ENCODE results near the gene OCA2. TPM values are rescaled to one million over a fixed set of nuclear protein-coding genes. Genes with fewer than 3 reads are reported as not detected.
A peak's percentile ranks its signal among the peaks of the same experiment; 100 is the strongest.

Gene OCA2
- total RNA-seq, 2 donors from 2014 or later, result not detected

- ATAC-seq (no peak), DNase-seq (no peak)
- H3K4me3 ChIP-seq, result no peak overlapping the region
- no peak for TF ChIP-seq POLR2A (IDR thresholded peaks at IDR 0.05)
- no peak for TF ChIP-seq CTCF (IDR thresholded peaks at IDR 0.05)
- peaks cover 0 to 15% of the 10 kb centered on the region in 2 donors for H3K27me3 ChIP-seq
- H3K36me3 ChIP-seq (replicated peaks in 1 of 2; ENCODE audit: insufficient read depth in 1 of 2, low read depth in 2 of 2), result no peaks in the 10 kb centered on the region
- intact Hi-C loops (cut with DNase I), result no loop called here
- H3K9me3 ChIP-seq, result no peaks in the 10 kb centered on the region
- H3K27ac ChIP-seq, result no peak overlapping the region
- whole genome bisulfite sequencing, 2 donors, result 78 to 80% methylated on average over 10 of the region's 10 CpGs
- H3K4me1 ChIP-seq, result peaks cover 25% of the 10 kb centered on the region
These were observed 4.7 kb upstream of the OCA2 start for GRCh38 chr15:28103831-28104230.

GRCh38 chr15:28101983-28102441, 2.9 kb upstream of the OCA2 start:
- intact Hi-C loops (cut with DNase I), result no loop called here
- no peak for ATAC-seq
- TF ChIP-seq CTCF (IDR thresholded peaks at IDR 0.05) (no peak), POLR2A (IDR thresholded peaks at IDR 0.05) (no peak)
- no peaks in the 10 kb centered on the region for H3K36me3 ChIP-seq (replicated peaks in 1 of 2; ENCODE audit: insufficient read depth in 1 of 2, low read depth in 2 of 2)
- peaks cover 26% of the 10 kb centered on the region for H3K4me1 ChIP-seq
- H3K27me3 ChIP-seq, result peaks cover 0 to 10% of the 10 kb centered on the region in 2 donors
- H3K27ac ChIP-seq, result no peak overlapping the region
- H3K4me3 ChIP-seq, result no peak overlapping the region
- DNase-seq, result no peak
- WGBS, 2 donors, result 70 to 83% methylated on average over 9 to 10 of the region's 10 CpGs
- no peaks in the 10 kb centered on the region for H3K9me3 ChIP-seq

GRCh38 chr15:28101201-28101600, 2.1 kb upstream of the OCA2 start:
- no peaks in the 10 kb centered on the region for H3K9me3 ChIP-seq
- no peak overlapping the region for H3K4me3 ChIP-seq
- H3K4me1 ChIP-seq, result peaks cover 26% of the 10 kb centered on the region
- H3K27me3 ChIP-seq, result peaks cover 0 to 2% of the 10 kb centered on the region in 2 donors
- no peaks in the 10 kb centered on the region for H3K36me3 ChIP-seq (replicated peaks in 1 of 2; ENCODE audit: insufficient read depth in 1 of 2, low read depth in 2 of 2)
- 73% methylated on average over 8 of the region's 8 CpGs; no CpG with 5 or more reads in 1 of the 2 donors for WGBS, 2 donors
- intact Hi-C loops (cut with DNase I), result no loop called here
- no peak overlapping the region for H3K27ac ChIP-seq
- TF ChIP-seq POLR2A (IDR thresholded peaks at IDR 0.05), result no peak
- no peak for TF ChIP-seq CTCF (IDR thresholded peaks at IDR 0.05)
- ATAC-seq, result no peak
- no peak for DNase-seq

GRCh38 chr15:28100516-28101195, 1.5 kb upstream of the OCA2 start:
- no peaks in the 10 kb centered on the region for H3K36me3 ChIP-seq (replicated peaks in 1 of 2; ENCODE audit: insufficient read depth in 1 of 2, low read depth in 2 of 2)
- no peaks in the 10 kb centered on the region for H3K27me3 ChIP-seq
- no peak for TF ChIP-seq POLR2A (IDR thresholded peaks at IDR 0.05)
- intact Hi-C loops (cut with DNase I), result no loop called here
- 90 to 93% methylated on average over 10 to 20 of the region's 20 CpGs for WGBS, 2 donors
- DNase-seq, result no peak
- peaks cover 30% of the 10 kb centered on the region for H3K4me1 ChIP-seq
- no peak overlapping the region for H3K4me3 ChIP-seq
- no peaks in the 10 kb centered on the region for H3K9me3 ChIP-seq
- no peak for ATAC-seq
- H3K27ac ChIP-seq, result no peak overlapping the region

GRCh38 chr15:28099555-28100140, 533 bp upstream of the OCA2 start:
- Histone ChIP-seq H3K27ac (no peak overlapping the region), H3K4me3 (no peak overlapping the region), H3K36me3 (replicated peaks in 1 of 2; ENCODE audit: insufficient read depth in 1 of 2, low read depth in 2 of 2) (no peaks in the 10 kb centered on the region), H3K4me1 (peaks cover 40% of the 10 kb centered on the region), H3K27me3 (no peaks in the 10 kb centered on the region), H3K9me3 (no peaks in the 10 kb centered on the region)
- intact Hi-C loops (cut with DNase I), result no loop called here
- peak; percentile 6 for ATAC-seq
- WGBS, 2 donors, result 14 to 36% methylated on average over 5 to 16 of the region's 16 CpGs
- DNase-seq, result peak in 1 of 4 donors; percentile 25
- no peak for TF ChIP-seq CTCF (IDR thresholded peaks at IDR 0.05)
- no peak for TF ChIP-seq POLR2A (IDR thresholded peaks at IDR 0.05)
